Measurements from ENCODE around the gene GALNT18.

- TF ChIP-seq POLR2A (IDR thresholded peaks at IDR 0.05) (no peak), CTCF (IDR thresholded peaks at IDR 0.05) (no peak), POLR2AphosphoS5 (IDR thresholded peaks at IDR 0.05) (no peak)
Measured at GRCh38 chr11:11581481-11581880, 40.3 kb downstream of the GALNT18 start.

All from prostate gland (tissue), 2 donors.